HG03064 (cell line): Measurements from ENCODE around the gene PSMD13.
"Not testable (repeated sequence)": the region's sequence is repeated elsewhere in the genome, so short reads cannot be mapped to it uniquely, and the experiment has no call there.

Experiments
- ATAC-seq: cut with Tn5 transposase; IDR thresholded peaks from one replicate; pipeline ENCODE4 v1.9.1; 2021; ENCODE audit warnings: low read depth; ENCODE audit not compliant: unreplicated experiment

The PSMD13 gene

DNA sequence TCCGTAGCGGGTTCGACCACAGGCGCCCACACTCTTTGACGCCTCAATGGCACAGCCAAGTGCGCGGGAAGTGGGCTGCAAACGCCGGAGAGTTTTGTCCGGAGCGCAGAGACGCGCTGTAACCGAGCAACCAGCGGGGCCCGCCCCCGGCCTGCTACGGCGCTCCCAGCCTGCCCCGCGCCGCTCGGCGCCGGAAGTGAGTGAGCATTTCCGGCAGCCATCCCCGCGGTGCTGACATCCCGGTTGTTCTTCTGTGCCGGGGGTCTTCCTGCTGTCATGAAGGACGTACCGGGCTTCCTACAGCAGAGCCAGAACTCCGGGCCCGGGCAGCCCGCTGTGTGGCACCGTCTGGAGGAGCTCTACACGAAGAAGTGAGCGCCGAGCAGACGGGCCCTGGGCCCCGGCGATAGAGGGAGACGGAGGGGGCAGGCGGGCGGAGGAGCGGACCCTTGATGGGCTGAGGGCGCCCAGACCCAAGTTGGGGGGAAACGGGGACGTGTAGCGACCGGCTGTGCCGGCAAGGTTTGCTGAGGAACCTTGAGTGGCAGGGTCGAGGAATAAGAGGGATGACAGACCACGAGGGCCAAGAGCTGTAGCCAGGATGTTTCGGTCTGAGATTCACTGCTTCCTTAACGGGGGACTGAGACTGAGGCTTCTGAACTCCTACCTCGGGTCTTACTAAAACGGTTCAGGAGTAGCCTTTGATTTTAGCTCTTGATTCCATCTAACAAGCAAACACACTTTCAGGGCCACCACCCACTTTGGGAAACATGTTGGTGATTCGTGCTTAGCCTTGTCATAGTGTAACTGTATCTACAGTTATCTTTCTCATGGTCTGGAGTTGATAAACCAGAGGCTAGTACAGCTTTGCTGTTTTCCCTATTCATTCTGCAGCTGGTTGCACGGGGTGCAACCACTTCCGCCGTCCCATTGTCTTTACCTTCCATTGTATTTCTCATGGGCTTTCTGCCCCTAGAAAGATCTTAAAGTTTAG is at the start of gene PSMD13:
TSS of gene PSMD13 (plus strand) at position 203 of the 994 bp plus-strand sequence. CDS start at position 277, 74 bp downstream.
- ATAC-seq = peak; percentile 63

DNA sequence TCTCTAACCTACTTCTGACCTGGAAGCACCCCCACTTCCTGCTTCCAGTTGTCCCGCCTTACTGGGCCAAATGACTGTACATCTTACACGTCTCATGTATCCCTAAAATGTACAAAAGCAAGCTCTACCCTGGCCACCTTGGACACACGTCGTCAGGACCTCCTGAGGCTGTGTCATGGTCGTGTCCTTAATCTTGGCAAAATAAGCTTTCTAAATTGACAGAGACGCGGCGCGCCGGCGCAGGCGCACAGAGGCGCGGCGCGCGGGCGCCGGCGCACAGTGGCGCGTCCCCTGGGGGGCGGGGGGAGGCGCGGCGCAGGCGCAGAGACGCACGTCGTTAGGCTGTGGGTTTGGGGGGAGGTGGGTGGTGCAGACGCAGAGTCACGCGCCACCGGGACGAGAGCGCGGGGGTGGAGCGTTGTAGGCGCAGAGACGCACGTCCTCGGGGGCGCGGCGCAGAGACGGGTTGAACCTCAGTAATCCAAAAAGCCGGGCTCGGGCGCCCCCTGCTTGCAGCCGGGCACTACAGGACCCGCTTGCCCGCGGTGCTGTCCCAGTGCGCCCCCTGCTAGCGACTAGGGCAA is 47.5 kb upstream of the PSMD13 start:
- ATAC-seq = not testable (repeated sequence)

DNA sequence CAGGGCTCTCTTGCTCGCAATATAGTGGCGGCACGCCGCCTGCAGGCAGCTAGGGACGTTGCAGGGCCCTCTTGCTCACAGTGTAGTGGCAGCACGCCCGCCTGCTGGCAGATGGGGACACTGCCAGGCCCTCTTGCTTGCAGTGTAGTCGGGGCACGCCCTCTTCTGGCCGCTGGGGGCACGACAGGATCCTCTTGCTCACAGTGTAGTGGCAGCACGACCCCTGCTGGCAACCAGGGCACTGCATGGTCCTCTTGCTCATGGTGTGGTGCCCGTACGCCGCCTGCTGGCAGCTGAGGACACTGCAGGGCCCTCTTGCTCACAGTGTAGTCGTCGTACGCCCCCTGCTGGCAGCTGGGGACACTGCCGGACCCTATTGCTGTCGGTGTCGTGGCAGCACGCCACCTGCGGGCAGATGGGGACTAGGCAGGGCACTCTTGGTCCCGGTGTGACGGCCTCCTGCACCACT is 46.9 kb upstream of the PSMD13 start:
- not testable (repeated sequence) for ATAC-seq

DNA sequence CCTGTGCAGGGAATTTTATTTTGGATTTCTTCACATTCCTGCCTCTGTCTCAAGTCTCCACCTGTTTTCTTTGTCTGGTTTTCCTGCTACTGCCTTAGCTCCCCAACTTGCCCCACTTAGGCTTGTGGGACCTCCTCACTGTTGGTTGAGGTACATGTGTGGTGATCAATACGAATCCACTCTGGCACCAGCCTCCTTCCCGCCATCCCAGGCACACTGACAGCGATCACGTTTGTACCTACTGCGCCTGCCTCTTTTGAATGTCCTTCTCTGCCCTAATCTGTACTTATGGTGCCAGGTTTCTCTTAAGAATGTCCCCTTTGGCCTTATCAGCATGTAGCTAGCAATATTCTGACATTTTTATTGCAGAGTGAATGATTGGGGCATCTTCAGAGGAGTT is 46.2 kb upstream of the PSMD13 start:
- ATAC-seq = not testable (repeated sequence)

DNA sequence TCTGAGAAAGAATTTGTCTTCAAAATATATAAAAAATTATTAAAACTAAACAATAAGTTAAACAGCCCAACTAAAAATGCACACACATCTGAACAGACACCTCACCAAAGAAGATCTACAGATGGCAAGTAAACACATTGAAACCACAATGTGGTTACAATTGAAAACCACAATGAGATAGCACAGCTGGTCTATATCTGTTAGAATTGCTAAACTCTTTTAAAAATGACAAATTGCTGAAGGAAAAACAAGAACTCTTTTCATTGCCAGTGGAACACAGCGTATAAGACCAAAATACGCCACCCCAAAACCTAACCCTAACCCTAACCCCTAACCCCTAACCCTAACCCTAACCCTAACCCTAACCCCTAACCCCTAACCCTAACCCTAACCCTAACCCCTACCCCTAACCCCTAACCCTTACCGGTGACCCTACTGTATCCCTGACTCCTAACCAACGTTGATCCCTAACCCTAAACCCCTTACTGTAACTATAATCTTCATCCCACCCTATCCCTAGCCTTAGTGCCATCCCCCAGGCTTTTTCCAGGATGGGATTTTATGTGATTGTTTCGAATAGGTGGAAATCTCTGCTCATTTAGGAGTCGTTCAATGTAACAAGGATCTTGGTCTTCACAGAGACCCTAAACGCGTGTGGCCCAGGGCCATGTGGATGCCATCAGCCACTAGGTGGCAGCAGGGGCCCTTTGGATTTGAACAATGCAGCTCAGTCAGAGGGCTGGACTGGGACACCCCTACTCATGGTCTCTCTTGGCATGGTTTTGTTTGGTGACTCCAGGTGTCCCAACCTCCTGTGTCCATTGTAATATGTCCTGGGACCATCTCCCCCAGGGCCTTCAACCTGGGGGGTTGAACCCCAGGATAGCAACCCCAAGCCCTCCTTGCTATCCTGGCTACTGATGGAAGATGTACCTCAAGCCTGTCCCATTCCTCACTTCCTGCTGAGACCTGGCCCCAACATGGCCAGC is 45.0 kb upstream of the PSMD13 start:
- ATAC-seq = not testable (repeated sequence)

DNA sequence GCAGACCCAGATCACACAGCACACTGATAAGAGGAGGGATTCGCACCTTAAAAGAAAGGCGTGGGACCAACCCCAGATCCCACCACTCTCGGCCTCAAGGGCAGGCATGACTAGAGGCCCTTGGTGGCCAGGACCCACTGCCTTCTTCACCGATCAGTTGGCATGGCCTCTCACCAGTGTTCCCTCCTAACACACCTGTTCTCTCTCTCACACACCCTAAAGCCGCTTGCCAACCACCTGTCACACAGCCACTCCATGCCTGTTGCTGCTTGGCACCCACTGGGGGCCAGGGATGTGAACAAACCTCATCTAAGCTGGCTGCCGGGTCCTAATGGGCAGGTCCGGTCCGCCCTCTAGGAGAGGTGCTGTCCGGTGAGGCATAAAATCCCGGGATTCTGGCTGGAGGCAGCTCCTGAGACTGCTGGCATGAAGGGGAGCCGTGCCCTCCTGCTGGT is 44.1 kb upstream of the PSMD13 start, which contains the start of gene SCGB1C1:
TSS of gene SCGB1C1 (plus strand) at position 405 of the 455 bp plus-strand sequence. CDS start at position 427, 22 bp downstream.
- ATAC-seq = not testable (repeated sequence)

DNA sequence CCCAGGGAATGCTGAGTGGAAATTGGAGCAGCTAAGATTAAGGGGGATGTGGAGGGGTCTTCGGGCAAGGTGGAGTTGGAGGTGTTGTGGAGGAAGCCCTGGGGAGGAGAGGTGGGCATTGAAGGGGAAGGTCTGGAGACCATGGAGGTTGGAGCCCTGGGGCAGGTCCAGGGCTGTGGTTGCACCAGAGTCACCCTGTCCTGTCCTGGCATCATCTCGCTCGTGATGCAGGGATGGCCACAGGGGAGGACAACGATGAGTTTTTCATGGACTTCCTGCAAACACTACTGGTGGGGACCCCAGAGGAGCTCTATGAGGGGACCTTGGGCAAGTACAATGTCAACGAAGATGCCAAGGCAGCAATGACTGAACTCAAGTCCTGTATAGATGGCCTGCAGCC is 43.3 kb upstream of the PSMD13 start:
- ATAC-seq = not testable (repeated sequence)

DNA sequence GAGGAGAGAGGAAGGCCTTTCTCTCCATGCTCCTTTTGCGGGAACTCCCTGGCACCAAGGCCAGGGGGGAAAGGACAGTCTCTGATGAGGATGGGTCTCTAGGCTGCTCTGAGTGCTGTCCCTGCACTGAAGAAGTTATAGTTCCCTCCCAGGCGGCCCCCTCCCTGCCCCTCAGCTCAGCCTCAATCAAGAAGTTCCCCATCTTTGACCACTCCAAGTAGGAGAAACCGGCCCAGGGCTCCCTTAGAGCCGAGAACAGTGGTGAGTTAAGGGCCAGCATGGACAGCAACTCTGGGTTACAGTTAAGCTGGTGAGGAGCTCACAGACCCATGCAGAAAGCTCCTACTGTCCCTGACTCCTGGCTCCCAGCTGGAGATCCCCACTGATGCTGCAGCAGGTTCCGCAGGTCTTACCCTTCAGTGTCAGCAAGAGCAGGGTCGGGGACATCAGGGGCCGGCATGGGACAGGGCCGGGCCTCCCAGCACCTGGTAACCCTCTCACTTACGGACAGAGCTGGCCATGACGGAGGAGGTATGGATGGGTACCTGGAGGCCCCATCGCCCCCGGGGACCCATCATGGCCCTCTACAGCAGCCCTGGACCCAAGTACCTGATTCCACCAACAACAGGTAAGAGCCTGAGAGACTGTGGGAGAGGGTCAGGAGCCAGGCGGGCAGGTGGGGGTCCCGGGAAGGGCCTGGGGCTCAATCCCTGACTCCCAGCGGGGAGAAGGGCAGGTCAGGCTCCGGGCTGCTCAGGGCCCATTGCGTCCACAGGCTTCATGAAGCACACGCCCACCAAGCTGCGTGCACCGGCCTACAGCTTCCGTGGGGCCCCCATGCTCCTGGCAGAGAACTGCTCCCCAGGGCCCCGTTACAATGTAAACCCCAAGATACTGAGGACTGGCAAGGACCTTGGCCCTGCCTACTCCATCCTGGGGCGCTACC is 39.7 kb upstream of the PSMD13 start:
- ATAC-seq = no peak

DNA sequence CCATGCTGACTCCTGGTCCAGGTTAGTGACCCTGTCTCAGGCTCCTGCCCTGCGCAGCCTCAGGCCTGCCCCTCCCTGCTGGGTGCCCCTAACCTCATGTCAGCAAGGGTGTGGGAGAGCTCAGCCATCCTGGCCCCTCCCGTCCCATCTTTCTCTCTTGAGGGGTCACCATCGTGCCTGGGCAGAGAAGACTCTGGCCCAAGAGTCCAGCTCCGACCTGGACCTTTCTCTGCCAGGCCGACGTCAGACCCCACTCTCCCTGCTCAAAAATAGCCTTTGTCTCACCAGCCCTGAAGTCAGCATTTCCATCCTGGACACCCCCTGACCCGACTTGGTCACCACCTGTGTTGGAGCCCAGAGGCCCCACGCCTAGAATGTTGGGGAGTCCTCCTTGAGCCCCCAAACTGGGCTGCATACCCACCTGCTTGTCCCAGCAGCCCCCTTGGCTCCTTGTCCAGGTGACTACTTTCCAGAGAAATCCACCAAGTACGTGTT is 39.0 kb upstream of the PSMD13 start:
- ATAC-seq = no peak

DNA sequence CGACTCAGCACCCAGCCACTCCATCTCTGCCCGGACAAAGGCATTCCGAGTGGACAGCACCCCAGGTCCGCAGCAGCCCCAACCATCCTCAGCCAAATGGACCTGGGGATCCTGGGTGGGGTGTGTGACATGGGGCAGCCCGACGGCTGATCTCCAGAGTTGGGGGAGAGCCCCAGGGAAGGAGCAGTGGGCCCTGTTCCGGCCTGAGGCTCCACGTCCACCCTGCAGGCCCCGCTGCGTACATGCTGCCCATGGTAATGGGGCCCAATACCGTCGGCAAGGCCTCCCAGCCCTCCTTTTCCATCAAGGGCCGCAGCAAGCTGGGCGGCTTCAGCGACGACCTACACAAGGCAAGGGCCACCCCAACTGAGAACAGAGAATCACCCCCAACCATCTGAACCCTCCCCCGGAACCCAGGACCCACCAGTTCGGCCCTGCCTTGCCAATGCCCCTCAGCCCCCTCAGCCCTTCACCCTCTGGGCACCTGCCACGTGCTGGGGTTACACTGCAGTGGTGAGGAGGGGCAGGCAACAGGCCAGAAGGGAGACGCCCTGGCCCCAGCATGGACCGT is 38.5 kb upstream of the PSMD13 start:
- no peak for ATAC-seq

DNA sequence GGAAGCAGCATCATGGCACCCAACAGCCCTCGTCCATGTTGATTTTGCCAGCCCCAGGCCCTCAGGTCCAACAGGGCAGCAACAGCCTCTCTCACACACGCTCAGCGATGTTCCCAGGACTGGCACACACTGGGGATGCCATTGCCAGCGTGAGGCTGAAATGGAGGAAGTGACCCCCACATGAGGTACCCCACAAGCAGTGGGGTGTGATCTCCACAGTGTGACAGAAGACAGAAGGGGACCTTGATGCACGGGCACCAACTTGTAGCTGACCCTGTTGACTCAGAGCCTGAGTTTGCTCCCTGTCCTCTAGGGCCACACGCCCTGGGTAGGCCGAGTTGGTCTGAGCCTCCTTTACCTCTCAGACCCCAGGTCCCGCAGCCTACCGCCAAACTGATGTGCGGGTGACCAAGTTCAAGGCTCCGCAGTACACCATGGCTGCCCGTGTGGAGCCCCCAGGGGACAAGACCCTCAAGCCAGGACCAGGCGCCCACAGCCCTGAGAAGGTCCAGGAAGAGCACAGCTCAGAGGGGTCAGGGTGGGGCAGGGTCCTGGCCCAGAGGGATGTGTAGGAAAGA is 37.7 kb upstream of the PSMD13 start:
- ATAC-seq = no peak

DNA sequence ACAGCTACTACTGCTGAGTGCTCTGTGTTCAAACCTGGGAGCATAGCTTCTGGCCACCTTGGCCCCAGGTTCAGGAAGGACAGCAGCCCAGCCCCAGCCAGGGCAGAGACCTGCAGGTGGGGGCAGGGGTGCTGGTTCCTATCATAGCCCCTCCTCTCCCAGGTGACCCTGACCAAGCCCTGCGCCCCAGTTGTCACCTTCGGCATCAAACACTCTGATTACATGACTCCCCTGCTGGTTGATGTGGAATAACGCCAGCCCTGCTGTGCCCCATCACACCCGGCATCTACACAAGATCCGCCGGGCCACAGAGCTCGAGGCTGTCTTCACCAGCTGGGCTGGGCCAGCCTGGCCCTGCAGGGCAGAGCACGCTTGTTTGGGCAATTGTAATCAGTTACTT is 37.0 kb upstream of the PSMD13 start:
- no peak for ATAC-seq

DNA sequence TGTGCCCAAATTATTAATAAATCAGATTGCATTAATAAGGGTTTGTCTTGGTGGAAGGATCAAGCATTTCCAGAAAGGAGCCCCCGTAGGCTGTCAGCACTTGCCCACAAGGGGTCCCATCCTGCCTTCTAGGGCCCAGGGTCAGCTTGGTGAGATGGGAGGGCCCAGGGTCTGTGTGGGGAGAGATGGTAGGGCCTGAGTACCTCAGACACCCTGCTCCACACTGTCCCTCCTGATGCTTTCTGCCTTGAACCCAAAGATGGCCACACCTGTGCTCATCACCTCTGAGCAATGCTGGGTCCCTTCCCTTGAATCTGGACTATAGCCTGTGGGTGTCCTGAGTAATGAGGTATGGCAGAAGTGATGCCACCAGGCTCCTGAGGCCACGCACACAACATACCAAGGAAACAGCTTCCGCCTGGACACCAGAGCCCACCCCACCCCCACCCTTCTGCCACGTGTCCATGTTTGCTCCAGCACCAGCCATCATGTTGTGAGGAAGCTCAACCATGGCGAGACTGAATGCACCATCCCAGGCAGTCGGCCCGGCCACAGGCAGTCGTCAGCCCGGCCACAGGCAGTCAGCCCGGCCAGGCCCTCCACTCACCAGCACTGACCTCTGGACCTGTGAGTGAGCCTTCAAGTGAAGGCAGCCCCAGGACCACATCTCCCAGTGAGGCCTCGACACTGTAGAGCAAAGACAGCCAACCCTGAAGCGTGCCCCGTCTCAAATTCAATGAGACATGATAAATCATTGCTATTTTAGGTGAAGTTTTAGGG is 36.4 kb upstream of the PSMD13 start:
- no peak for ATAC-seq

DNA sequence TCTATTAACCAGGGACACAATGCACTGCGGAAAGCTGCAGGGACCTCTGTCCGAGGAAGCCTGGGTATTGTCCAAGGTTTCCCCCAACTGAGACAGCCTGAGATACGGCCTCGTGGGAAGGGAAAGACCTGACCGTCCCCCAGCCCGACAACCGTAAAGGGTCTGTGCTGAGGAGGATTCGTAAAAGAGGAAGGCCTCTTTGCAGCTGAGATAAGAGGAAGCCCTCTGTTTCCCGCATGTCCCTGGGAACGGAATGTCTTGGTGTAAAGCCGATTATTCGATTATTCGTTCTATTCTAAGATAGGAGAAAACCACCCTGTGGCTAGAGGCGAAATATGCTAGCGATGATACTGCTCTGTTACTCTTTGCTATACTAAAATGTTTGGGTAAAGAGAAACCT is 34.8 kb upstream of the PSMD13 start:
- no peak for ATAC-seq

DNA sequence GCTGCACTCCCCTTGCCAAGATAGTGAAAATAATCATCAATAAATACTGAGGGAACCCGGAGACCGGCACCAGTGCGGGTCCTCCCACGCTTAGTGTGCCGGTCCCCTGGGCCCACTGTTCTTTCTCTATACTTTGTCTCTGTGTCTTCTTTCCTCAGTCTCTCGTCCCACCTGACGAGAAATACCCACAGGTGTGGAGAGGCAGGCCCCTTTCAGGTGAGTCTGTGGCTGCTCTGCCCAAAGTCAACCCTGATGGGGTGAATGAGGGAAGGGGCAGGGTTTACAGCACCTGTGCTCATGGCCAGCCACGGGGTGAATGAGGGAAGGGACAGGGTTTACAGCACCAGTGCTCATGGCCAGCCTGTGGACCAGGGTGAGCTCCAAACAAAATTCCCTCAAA is 34.3 kb upstream of the PSMD13 start:
- ATAC-seq = no peak

DNA sequence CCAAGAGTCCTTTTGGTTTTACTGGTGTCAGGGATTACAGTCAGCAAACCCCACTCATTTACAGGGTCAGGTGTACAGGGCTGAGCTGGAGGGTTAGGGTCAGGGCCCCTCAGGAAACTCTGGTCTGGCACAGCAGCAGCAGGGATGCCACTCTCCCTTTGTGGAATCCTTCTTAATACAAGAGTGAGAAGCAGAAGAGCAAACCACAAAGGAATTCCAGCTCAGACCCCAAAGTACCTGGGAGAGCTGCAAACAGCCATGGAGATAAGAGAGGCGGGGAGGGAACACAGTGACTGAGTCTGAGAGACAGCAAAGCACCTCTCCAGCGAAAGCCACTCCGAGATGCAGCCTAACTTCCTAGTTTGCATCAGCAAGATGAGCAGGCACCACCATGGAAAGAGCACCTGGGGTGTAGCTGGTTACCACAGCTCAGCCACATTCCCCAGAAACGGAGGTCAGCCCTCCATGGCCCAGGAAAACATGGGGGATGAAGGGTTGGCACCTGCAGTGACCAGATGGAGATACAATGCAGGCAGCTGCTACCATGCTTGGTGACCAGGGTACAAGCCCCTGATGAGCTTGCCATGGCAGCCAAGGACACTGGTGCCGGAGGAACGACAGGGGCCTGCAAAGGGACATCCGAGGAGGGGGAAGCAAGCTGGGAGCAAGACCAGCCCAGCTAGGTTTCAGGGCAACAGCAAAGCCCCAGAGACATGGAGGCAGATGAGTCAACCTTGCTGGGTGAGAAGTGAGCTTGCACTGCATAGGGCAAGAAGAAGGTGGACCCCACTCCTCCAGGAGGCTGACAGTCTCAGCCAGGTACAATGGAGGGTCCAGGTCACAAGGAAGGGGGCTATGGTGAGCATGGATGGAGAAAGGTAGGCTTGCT is 33.5 kb upstream of the PSMD13 start:
- ATAC-seq = no peak
